ENCODE results near the gene FRAS1. TPM values are rescaled to one million over a fixed set of nuclear protein-coding genes. Genes with fewer than 3 reads are reported as not detected.

The FRAS1 gene
- total and polyA plus RNA-seq, 2 donors (not counting 3 experiments of a cell fraction or from before 2014, with no cell fraction given) = 1.4 to 3.6 TPM

GRCh38 chr4:78205591-78205990 is 148.5 kb downstream of the FRAS1 start:
- no peak for FAIRE-seq
- ChIA-PET CTCF (no interaction called here), POLR2A (no interaction called here)
- Histone ChIP-seq H2AFZ (ENCODE audit: low read depth, low read length) (no peak overlapping the region), H3K4me1 (ENCODE audit: control insufficient read depth, extremely low read depth, insufficient read depth, low read length) (no peaks in the 10 kb centered on the region), H3K27me3 (ENCODE audit: control insufficient read depth in 2 of 2, insufficient read depth in 2 of 2, low read length in 2 of 2) (no peaks in the 10 kb centered on the region), H3K9me1 (replicated peaks; ENCODE audit: control insufficient read depth, extremely low read depth, insufficient read depth, low read length) (no peaks in the 10 kb centered on the region), H3K36me3 (ENCODE audit: control insufficient read depth in 2 of 2, extremely low read depth in 1 of 2, insufficient read depth in 2 of 2, low read length in 2 of 2) (no peaks in the 10 kb centered on the region), H3K9ac (replicated peaks; ENCODE audit: extremely low read depth, insufficient read depth, low read length) (no peak overlapping the region), H3K27ac (ENCODE audit: insufficient read depth, low read depth, low read length) (no peak overlapping the region), H3K9me3 (replicated peaks; ENCODE audit: control insufficient read depth, insufficient read depth, low read length) (no peaks in the 10 kb centered on the region), H3K4me3 (replicated peaks in 1 of 3; ENCODE audit: insufficient read depth in 1 of 3, low read depth in 1 of 3, low read length in 3 of 3) (no peak overlapping the region), H3K4me2 (ENCODE audit: insufficient read depth, low read length) (no peak overlapping the region), H3K79me2 (ENCODE audit: control insufficient read depth, insufficient read depth, low read length) (no peaks in the 10 kb centered on the region), H4K20me1 (replicated peaks; ENCODE audit: control insufficient read depth, extremely low read depth, insufficient read depth, low read length) (no peaks in the 10 kb centered on the region)
- dilution Hi-C loops (cut with MboI; ENCODE audit: extremely low pct_ligation_motif_present, low sequenced_read_pairs) = no loop called here
- intact Hi-C loops (cut with micrococcal nuclease) = no loop called here
- BruUV-seq (replicated peaks) = no TSS peak
- DNase-seq (ENCODE audit: low read depth, low spot score) = no peak
- TF ChIP-seq CTCF (IDR thresholded peaks at IDR 0.05; ENCODE audit: extremely low read depth in 1 of 2, insufficient read depth in 1 of 2, low read depth in 1 of 2, low read length in 2 of 2) = no peak

GRCh38 chr4:78207541-78207940 is 150.4 kb downstream of the FRAS1 start:
- dilution Hi-C loops (cut with MboI; ENCODE audit: extremely low pct_ligation_motif_present, low sequenced_read_pairs) = no loop called here

More at GRCh38 chr4:78207541-78207940, 150.4 kb downstream of the FRAS1 start:
- ChIA-PET CTCF (interaction anchor here (0.9 kb wide), 1 partner anchor 16 kb away, joined by 3 read pairs; no protein-coding TSS in a partner anchor), POLR2A (no interaction called here)
- BruUV-seq (replicated peaks) = no TSS peak
- FAIRE-seq (no peak), DNase-seq (ENCODE audit: low read depth, low spot score) (no peak)
- H3K9me1 ChIP-seq (replicated peaks; ENCODE audit: control insufficient read depth, extremely low read depth, insufficient read depth, low read length) = no peaks in the 10 kb centered on the region
- no peaks in the 10 kb centered on the region for H4K20me1 ChIP-seq (replicated peaks; ENCODE audit: control insufficient read depth, extremely low read depth, insufficient read depth, low read length)
- no peaks in the 10 kb centered on the region for H3K79me2 ChIP-seq (ENCODE audit: control insufficient read depth, insufficient read depth, low read length)
- H2AFZ ChIP-seq (ENCODE audit: low read depth, low read length) = no peak overlapping the region
- intact Hi-C loops (cut with micrococcal nuclease) = no loop called here
- H3K27me3 ChIP-seq (ENCODE audit: control insufficient read depth in 2 of 2, insufficient read depth in 2 of 2, low read length in 2 of 2) = no peaks in the 10 kb centered on the region
- TF ChIP-seq EZH2 (IDR thresholded peaks at IDR 0.05; ENCODE audit: borderline replicate concordance, low read depth, low read length, severe bottlenecking) = no peak
- TF ChIP-seq CTCF (IDR thresholded peaks at IDR 0.05; ENCODE audit: extremely low read depth in 1 of 2, insufficient read depth in 1 of 2, low read depth in 1 of 2, low read length in 2 of 2) = no peak
- TF ChIP-seq JUN (IDR thresholded peaks at IDR 0.05; ENCODE audit: borderline replicate concordance, insufficient read depth, insufficient read length, low read depth) = no peak
- no peak overlapping the region for H3K27ac ChIP-seq (ENCODE audit: insufficient read depth, low read depth, low read length)
- H3K9ac ChIP-seq (replicated peaks; ENCODE audit: extremely low read depth, insufficient read depth, low read length) = no peak overlapping the region
- no peak overlapping the region for H3K4me3 ChIP-seq (replicated peaks in 1 of 3; ENCODE audit: insufficient read depth in 1 of 3, low read depth in 1 of 3, low read length in 3 of 3)
- no peak overlapping the region for H3K4me2 ChIP-seq (ENCODE audit: insufficient read depth, low read length)
- H3K36me3 ChIP-seq (ENCODE audit: control insufficient read depth in 2 of 2, extremely low read depth in 1 of 2, insufficient read depth in 2 of 2, low read length in 2 of 2) = no peaks in the 10 kb centered on the region
- H3K9me3 ChIP-seq (replicated peaks; ENCODE audit: control insufficient read depth, insufficient read depth, low read length) = no peaks in the 10 kb centered on the region
- H3K4me1 ChIP-seq (ENCODE audit: control insufficient read depth, extremely low read depth, insufficient read depth, low read length) = no peaks in the 10 kb centered on the region

All from endothelial cell of umbilical vein (primary cell).